Neural cell (in vitro differentiated cells): ENCODE results near the gene COBLL1. TPM values are rescaled to one million over a fixed set of nuclear protein-coding genes. Genes with fewer than 3 reads are reported as not detected.

ENCODE experiments used
- H2AFZ ChIP-seq: fragments of 200-600, 300-800 bp; sonication (generic), shearing (Covaris generic); 2 replicates; pipeline ENCODE4 v1.6.0; 2014; ENCODE audit warnings: low read depth, mild to moderate bottlenecking, antibody characterized with exemption, low read length, moderate library complexity
- H3F3A ChIP-seq: fragments of 200-600 bp; shearing (Covaris generic); 2 replicates; pipeline ENCODE4 v1.6.1; 2016; ENCODE audit warnings: mild to moderate bottlenecking, moderate library complexity, mixed read lengths, antibody characterized with exemption, low read length; ENCODE audit not compliant: insufficient read depth, poor library complexity, severe bottlenecking
- H3K27ac ChIP-seq: fragments of 200-600, 300-800 bp; sonication (generic), shearing (Covaris generic); 2 replicates; pipeline ENCODE4 v1.5.1; 2014; ENCODE audit warnings: mild to moderate bottlenecking, low read length, moderate library complexity
- H3K27me3 ChIP-seq: fragments of 300-800, 200-600 bp; sonication (generic), shearing (Covaris generic); 2 replicates; pipeline ENCODE4 v1.6.0; 2014; ENCODE audit warnings: mild to moderate bottlenecking, low read depth, low read length, moderate library complexity; ENCODE audit not compliant: insufficient read depth
- H3K36me3 ChIP-seq: fragments of 300-800, 200-600 bp; sonication (generic), shearing (Covaris generic); 2 replicates; pipeline ENCODE4 v1.5.1; 2014; ENCODE audit warnings: mild to moderate bottlenecking, antibody characterized with exemption, low read length, moderate library complexity; ENCODE audit not compliant: insufficient read depth
- H3K4me2 ChIP-seq: fragments of 300-800, 200-600 bp; sonication (generic), shearing (Covaris generic); 2 replicates; pipeline ENCODE4 v1.6.0; 2014; ENCODE audit warnings: mild to moderate bottlenecking, low read length
- H3K4me3 ChIP-seq: fragments of 300-800, 200-600 bp; sonication (generic), shearing (Covaris generic); 2 replicates; pipeline ENCODE4 v1.5.1; 2014; ENCODE audit warnings: mild to moderate bottlenecking, low read length, moderate library complexity
- H3K79me2 ChIP-seq: fragments of 200-600 bp; shearing (Covaris generic); replicated peaks from 2 replicates; pipeline ENCODE4 v1.6.0; 2014; ENCODE audit warnings: mild to moderate bottlenecking, low read length, moderate library complexity; ENCODE audit not compliant: insufficient read depth
- H3K9ac ChIP-seq: fragments of 300-800, 200-600 bp; sonication (generic), shearing (Covaris generic); 2 replicates; pipeline ENCODE4 v1.6.1; 2016; ENCODE audit warnings: mild to moderate bottlenecking, low read length, mixed read lengths
- H3K9me2 ChIP-seq: fragments of 200-600 bp; shearing (Covaris generic); 2 replicates; pipeline ENCODE4 v1.6.1; 2016; ENCODE audit warnings: mild to moderate bottlenecking, low read length, mixed read lengths; ENCODE audit not compliant: insufficient read depth
- H3K9me3 ChIP-seq: fragments of 200-600, 300-800 bp; sonication (generic), shearing (Covaris generic); 2 replicates; pipeline ENCODE4 v1.6.1; 2016; ENCODE audit warnings: mild to moderate bottlenecking, mixed run types, low read length, moderate library complexity, mixed read lengths
- H4K20me1 ChIP-seq: fragments of 200-600 bp; shearing (Covaris generic); 2 replicates; pipeline ENCODE4 v1.6.1; 2016; ENCODE audit warnings: mild to moderate bottlenecking, mixed run types; ENCODE audit not compliant: insufficient read depth
- CTCF ChIP-seq: fragments of 450-650 bp; IDR thresholded peaks from 2 replicates; pipeline ENCODE4 v1.5.1; 2014; ENCODE audit warnings: antibody characterized with exemption, mild to moderate bottlenecking, moderate library complexity; ENCODE audit not compliant: poor library complexity, severe bottlenecking
- EP300 ChIP-seq: fragments of 450-650 bp; conservative IDR thresholded peaks from 2 replicates; pipeline ENCODE4 v1.6.1; 2014; ENCODE audit warnings: antibody characterized with exemption, mild to moderate bottlenecking, moderate library complexity; ENCODE audit not compliant: poor library complexity, severe bottlenecking
- EZH2 ChIP-seq: fragments of 200-600, 300-800 bp; shearing (Covaris generic), sonication (generic); IDR thresholded peaks from 2 replicates; pipeline ENCODE4 v1.6.1; 2014; ENCODE audit warnings: antibody characterized with exemption, low read length, borderline replicate concordance, mild to moderate bottlenecking; ENCODE audit not compliant: insufficient read depth, poor library complexity, severe bottlenecking
- MXI1 ChIP-seq: fragments of 450-650 bp; conservative IDR thresholded peaks from 2 replicates; pipeline ENCODE4 v1.6.1; 2014; ENCODE audit warnings: antibody characterized with exemption, mild to moderate bottlenecking; ENCODE audit not compliant: poor library complexity, severe bottlenecking
- POLR2AphosphoS5 ChIP-seq: IDR thresholded peaks from 2 replicates; pipeline ENCODE4 v1.6.1; 2012
- RAD21 ChIP-seq: fragments of 450-650 bp; conservative IDR thresholded peaks from 2 replicates; pipeline ENCODE4 v1.6.1; 2014; ENCODE audit warnings: antibody characterized with exemption, mild to moderate bottlenecking, moderate library complexity
- REST ChIP-seq: IDR thresholded peaks from 2 replicates; pipeline ENCODE4 v1.6.1; 2012; ENCODE audit warnings: borderline replicate concordance
- SMC3 ChIP-seq: fragments of 450-650 bp; conservative IDR thresholded peaks from 2 replicates; pipeline ENCODE4 v1.6.1; 2014; ENCODE audit warnings: antibody characterized with exemption, mild to moderate bottlenecking, moderate library complexity; ENCODE audit not compliant: poor library complexity
- TAF1 ChIP-seq: IDR thresholded peaks from 2 replicates; pipeline ENCODE4 v1.6.1; 2012; ENCODE audit warnings: low read depth
- polyA plus RNA-seq: library from polyadenylated mRNA; depleted of rRNA; stranded (reverse); fragments of >200 nt; gene quantifications from 2 replicates; pipeline ENCODE4 v1.2.3, GENCODE V29; 2014

Gene COBLL1
- polyA plus RNA-seq, 1 donor from 2014 or later: 0.11 TPM

- Histone ChIP-seq H3K4me2 (no peak overlapping the region), H3K9ac (no peak overlapping the region), H3K4me3 (no peak overlapping the region), H3K27me3 (no peaks in the 10 kb centered on the region), H3K79me2 (no peaks in the 10 kb centered on the region), H2AFZ (no peak overlapping the region), H3K9me2 (no peaks in the 10 kb centered on the region), H3F3A (no peaks in the 10 kb centered on the region), H3K36me3 (no peaks in the 10 kb centered on the region), H3K9me3 (no peaks in the 10 kb centered on the region), H4K20me1 (no peaks in the 10 kb centered on the region), H3K27ac (no peak overlapping the region)
- TF ChIP-seq SMC3: no peak
- no peak for TF ChIP-seq MXI1
- no peak for TF ChIP-seq EP300
- TF ChIP-seq CTCF: no peak
- TF ChIP-seq TAF1: no peak
- no peak for TF ChIP-seq RAD21
- TF ChIP-seq REST: no peak
- no peak for TF ChIP-seq POLR2AphosphoS5
- TF ChIP-seq EZH2: no peak
These were observed 150.2 kb downstream of the COBLL1 start for GRCh38 chr2:164691346-164691887.

- Histone ChIP-seq H3K4me3 (no peak overlapping the region), H3K36me3 (no peaks in the 10 kb centered on the region), H3K4me2 (no peak overlapping the region), H3F3A (no peaks in the 10 kb centered on the region), H2AFZ (no peak overlapping the region), H3K27me3 (no peaks in the 10 kb centered on the region), H3K9ac (no peak overlapping the region), H3K79me2 (no peaks in the 10 kb centered on the region), H3K27ac (no peak overlapping the region), H3K9me3 (no peaks in the 10 kb centered on the region), H3K9me2 (no peaks in the 10 kb centered on the region), H4K20me1 (no peaks in the 10 kb centered on the region)
- TF ChIP-seq POLR2AphosphoS5 (no peak), TAF1 (no peak), RAD21 (no peak), MXI1 (no peak), CTCF (no peak), EP300 (no peak), EZH2 (no peak), SMC3 (no peak)
These were observed 151.3 kb downstream of the COBLL1 start for GRCh38 chr2:164690361-164690760.
